Spleen (tissue), 7 donors: ENCODE measurements around the gene AIRE.
A peak's percentile ranks its signal among the peaks of the same experiment; 100 is the strongest.

Experiments
- POLR2A ChIP-seq, 3 donors: fragments of 450-650 bp; IDR thresholded peaks; one replicate each; pipeline ENCODE4 v1.5.1; 2017; ENCODE audit warnings: antibody characterized with exemption in 3 of 3, mild to moderate bottlenecking in 1 of 3
- TF ChIP-seq, protein P1 (sequence below), 11 experiments: fragments of 200-600 bp in 7 of 11; fragments of 450-650 bp in 4 of 11; sonication (generic) in 4 of 11; IDR thresholded peaks in 8 of 11; conservative IDR thresholded peaks in 3 of 11; 1 replicate in 7 of 11; 2 replicates in 4 of 11; pipeline versions ENCODE4 v1.4.0 to v1.8.0; 2016 to 2021; ENCODE audit warnings: antibody characterized with exemption in 11 of 11, inconsistent platforms in 4 of 11, mild to moderate bottlenecking in 1 of 11
- donor health status: DM: no; HTN: no; CAD: no; lungs with moderate emphysema.
- donor health status: DM: no; HTN: no; CAD: no.
- donor health status: DM: no; HTN: no; CAD: no.

- TF ChIP-seq, protein P1, sequence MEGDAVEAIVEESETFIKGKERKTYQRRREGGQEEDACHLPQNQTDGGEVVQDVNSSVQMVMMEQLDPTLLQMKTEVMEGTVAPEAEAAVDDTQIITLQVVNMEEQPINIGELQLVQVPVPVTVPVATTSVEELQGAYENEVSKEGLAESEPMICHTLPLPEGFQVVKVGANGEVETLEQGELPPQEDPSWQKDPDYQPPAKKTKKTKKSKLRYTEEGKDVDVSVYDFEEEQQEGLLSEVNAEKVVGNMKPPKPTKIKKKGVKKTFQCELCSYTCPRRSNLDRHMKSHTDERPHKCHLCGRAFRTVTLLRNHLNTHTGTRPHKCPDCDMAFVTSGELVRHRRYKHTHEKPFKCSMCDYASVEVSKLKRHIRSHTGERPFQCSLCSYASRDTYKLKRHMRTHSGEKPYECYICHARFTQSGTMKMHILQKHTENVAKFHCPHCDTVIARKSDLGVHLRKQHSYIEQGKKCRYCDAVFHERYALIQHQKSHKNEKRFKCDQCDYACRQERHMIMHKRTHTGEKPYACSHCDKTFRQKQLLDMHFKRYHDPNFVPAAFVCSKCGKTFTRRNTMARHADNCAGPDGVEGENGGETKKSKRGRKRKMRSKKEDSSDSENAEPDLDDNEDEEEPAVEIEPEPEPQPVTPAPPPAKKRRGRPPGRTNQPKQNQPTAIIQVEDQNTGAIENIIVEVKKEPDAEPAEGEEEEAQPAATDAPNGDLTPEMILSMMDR (IDR thresholded peaks at IDR 0.05 in 8 of 11, conservative IDR thresholded peaks at IDR 0.05 in 3 of 11), result peak; percentile 61 to 88 (median 80)
- TF ChIP-seq POLR2A (IDR thresholded peaks at IDR 0.05), result no peak
Measured at GRCh38 chr21:44297525-44298290, 12.0 kb downstream of the AIRE start.
